ENCODE data around the gene FOXB1. TPM values are rescaled to one million over a fixed set of nuclear protein-coding genes. Genes with fewer than 3 reads are reported as not detected.

FOXB1 gene
- under 1 TPM in 1 of 2 donors, not detected in 1; 0.10 TPM for total RNA-seq

- Mint-ChIP-seq H3K27ac (no peak within 1 kb of the TSS), H3K4me1 (ENCODE audit: low read depth in 2 of 2) (peaks cover 37 to 39% of the 10 kb centered on the region in 2 donors), H3K4me3 (peak within 1 kb of the TSS; percentile 93), H3K9me3 (no peaks in the 10 kb centered on the region), H3K36me3 (peaks cover 14% of the 10 kb centered on the region), H3K27me3 (peaks cover 62 to 76% of the 10 kb centered on the region in 2 donors)
- peak; percentile 38 to 42 for ATAC-seq
- DNase-seq (ENCODE audit: low spot score), result no peak
These were observed at the start of gene FOXB1 for GRCh38 chr15:60004009-60004845. Gene FOXB1 (plus strand): TSS chr15:60004311. CDS start chr15:60004964, 653 bp downstream.

GRCh38 chr15:59958288-59958687 is 45.8 kb upstream of the FOXB1 start:
- no peak overlapping the region for H3K27ac Mint-ChIP-seq
- no peak for ATAC-seq
- no peak overlapping the region for H3K4me3 Mint-ChIP-seq
- H3K36me3 Mint-ChIP-seq, result peaks cover 26% of the 10 kb centered on the region
- H3K4me1 Mint-ChIP-seq (ENCODE audit: low read depth in 2 of 2), result no peaks in the 10 kb centered on the region
- peaks cover 16 to 35% of the 10 kb centered on the region in 2 donors for H3K27me3 Mint-ChIP-seq
- no peak for DNase-seq (ENCODE audit: low spot score)
- peaks cover 11% of the 10 kb centered on the region for H3K9me3 Mint-ChIP-seq

GRCh38 chr15:59960318-59960717 is 43.8 kb upstream of the FOXB1 start:
- peaks cover 19 to 32% of the 10 kb centered on the region in 2 donors for H3K27me3 Mint-ChIP-seq
- H3K27ac Mint-ChIP-seq, result no peak overlapping the region
- peaks cover 11% of the 10 kb centered on the region for H3K9me3 Mint-ChIP-seq
- DNase-seq (ENCODE audit: low spot score), result no peak
- no peaks in the 10 kb centered on the region for H3K4me1 Mint-ChIP-seq (ENCODE audit: low read depth in 2 of 2)
- peaks cover 30% of the 10 kb centered on the region for H3K36me3 Mint-ChIP-seq
- ATAC-seq, result no peak
- H3K4me3 Mint-ChIP-seq, result no peak overlapping the region

- Mint-ChIP-seq H3K36me3 (peaks cover 26% of the 10 kb centered on the region), H3K27me3 (peaks cover 20 to 27% of the 10 kb centered on the region in 2 donors), H3K4me1 (ENCODE audit: low read depth in 2 of 2) (no peaks in the 10 kb centered on the region), H3K9me3 (peaks cover 11% of the 10 kb centered on the region), H3K4me3 (no peak overlapping the region), H3K27ac (no peak overlapping the region)
- DNase-seq (ENCODE audit: low spot score), result no peak
- no peak for ATAC-seq
These were observed 40.8 kb upstream of the FOXB1 start for GRCh38 chr15:59963322-59963721.

- ATAC-seq (no peak), DNase-seq (ENCODE audit: low spot score) (no peak)
- H3K4me1 Mint-ChIP-seq (ENCODE audit: low read depth in 2 of 2), result no peaks in the 10 kb centered on the region
- H3K27ac Mint-ChIP-seq, result no peak overlapping the region
- peaks cover 26% of the 10 kb centered on the region for H3K36me3 Mint-ChIP-seq
- peaks cover 11% of the 10 kb centered on the region for H3K9me3 Mint-ChIP-seq
- H3K27me3 Mint-ChIP-seq, result peaks cover 23 to 33% of the 10 kb centered on the region in 2 donors
- no peak overlapping the region for H3K4me3 Mint-ChIP-seq
These were observed 40.2 kb upstream of the FOXB1 start for GRCh38 chr15:59963925-59964324.

- no peak overlapping the region for H3K27ac Mint-ChIP-seq
- H3K4me1 Mint-ChIP-seq (ENCODE audit: low read depth in 2 of 2), result no peaks in the 10 kb centered on the region
- no peak overlapping the region for H3K4me3 Mint-ChIP-seq
- ATAC-seq, result no peak
- peaks cover 3% of the 10 kb centered on the region for H3K9me3 Mint-ChIP-seq
- no peak for DNase-seq (ENCODE audit: low spot score)
- peaks cover 14% of the 10 kb centered on the region for H3K36me3 Mint-ChIP-seq
- H3K27me3 Mint-ChIP-seq, result peaks cover 18 to 39% of the 10 kb centered on the region in 2 donors
These were observed 38.4 kb upstream of the FOXB1 start for GRCh38 chr15:59965741-59966140.

GRCh38 chr15:59966262-59966661 is 37.8 kb upstream of the FOXB1 start:
- H3K4me1 Mint-ChIP-seq (ENCODE audit: low read depth in 2 of 2), result no peaks in the 10 kb centered on the region
- no peak overlapping the region for H3K27ac Mint-ChIP-seq
- peaks cover 18 to 39% of the 10 kb centered on the region in 2 donors for H3K27me3 Mint-ChIP-seq

GRCh38 chr15:59968314-59968713 is 35.8 kb upstream of the FOXB1 start:
- H3K4me3 Mint-ChIP-seq, result no peak overlapping the region
- no peak overlapping the region for H3K27ac Mint-ChIP-seq
- DNase-seq (ENCODE audit: low spot score) (no peak), ATAC-seq (no peak)
- H3K27me3 Mint-ChIP-seq, result peaks cover 26 to 47% of the 10 kb centered on the region in 2 donors
- no peaks in the 10 kb centered on the region for H3K9me3 Mint-ChIP-seq
- H3K4me1 Mint-ChIP-seq (ENCODE audit: low read depth in 2 of 2), result no peaks in the 10 kb centered on the region
- peaks cover 4% of the 10 kb centered on the region for H3K36me3 Mint-ChIP-seq

More at GRCh38 chr15:59966262-59966661, 37.8 kb upstream of the FOXB1 start:
- no peak overlapping the region for H3K4me3 Mint-ChIP-seq
- no peaks in the 10 kb centered on the region for H3K9me3 Mint-ChIP-seq
- H3K36me3 Mint-ChIP-seq, result peaks cover 9% of the 10 kb centered on the region
- ATAC-seq (no peak), DNase-seq (ENCODE audit: low spot score) (no peak)

- Mint-ChIP-seq H3K9me3 (no peaks in the 10 kb centered on the region), H3K27me3 (peaks cover 22 to 34% of the 10 kb centered on the region in 2 donors), H3K36me3 (no peaks in the 10 kb centered on the region), H3K27ac (no peak overlapping the region), H3K4me1 (ENCODE audit: low read depth in 2 of 2) (peaks cover 20 to 24% of the 10 kb centered on the region in 2 donors), H3K4me3 (no peak overlapping the region)
- no peak for ATAC-seq
- DNase-seq (ENCODE audit: low spot score), result no peak
These were observed 31.9 kb upstream of the FOXB1 start for GRCh38 chr15:59972241-59972640.

- DNase-seq (ENCODE audit: low spot score) (peak; percentile 78), ATAC-seq (peak; percentile 98 to 100)
- Mint-ChIP-seq H3K27me3 (peaks cover 8 to 9% of the 10 kb centered on the region in 2 donors), H3K9me3 (no peaks in the 10 kb centered on the region), H3K36me3 (peaks cover under 1% of the 10 kb centered on the region), H3K4me1 (ENCODE audit: low read depth in 2 of 2) (peaks cover 22 to 24% of the 10 kb centered on the region in 2 donors), H3K27ac (peak overlapping the region; percentile 39 to 42), H3K4me3 (peak overlapping the region; percentile 75)
These were observed 27.4 kb upstream of the FOXB1 start for GRCh38 chr15:59976480-59977271.

GRCh38 chr15:59991834-59992233 is 12.3 kb upstream of the FOXB1 start:
- no peak overlapping the region for H3K27ac Mint-ChIP-seq
- H3K36me3 Mint-ChIP-seq, result no peaks in the 10 kb centered on the region
- no peaks in the 10 kb centered on the region for H3K9me3 Mint-ChIP-seq
- peaks cover 39 to 74% of the 10 kb centered on the region in 2 donors for H3K27me3 Mint-ChIP-seq
- DNase-seq (ENCODE audit: low spot score) (no peak), ATAC-seq (no peak)
- peaks cover 0 to 14% of the 10 kb centered on the region in 2 donors for H3K4me1 Mint-ChIP-seq (ENCODE audit: low read depth in 2 of 2)
- no peak overlapping the region for H3K4me3 Mint-ChIP-seq

- Mint-ChIP-seq H3K9me3 (no peaks in the 10 kb centered on the region), H3K36me3 (no peaks in the 10 kb centered on the region)
These were observed 10.9 kb upstream of the FOXB1 start for GRCh38 chr15:59993041-59993750.

GRCh38 chr15:59993950-59994401 is 10.1 kb upstream of the FOXB1 start:
- no peak for ATAC-seq
- Mint-ChIP-seq H3K4me1 (ENCODE audit: low read depth in 2 of 2) (peaks cover 0 to 22% of the 10 kb centered on the region in 2 donors), H3K4me3 (no peak overlapping the region), H3K27ac (no peak overlapping the region), H3K27me3 (peaks cover 50 to 82% of the 10 kb centered on the region in 2 donors), H3K36me3 (no peaks in the 10 kb centered on the region), H3K9me3 (no peaks in the 10 kb centered on the region)
- no peak for DNase-seq (ENCODE audit: low spot score)

More at GRCh38 chr15:59993041-59993750, 10.9 kb upstream of the FOXB1 start:
- H3K4me3 Mint-ChIP-seq, result no peak overlapping the region
- peaks cover 47 to 77% of the 10 kb centered on the region in 2 donors for H3K27me3 Mint-ChIP-seq
- DNase-seq (ENCODE audit: low spot score) (no peak), ATAC-seq (no peak)
- peaks cover 0 to 19% of the 10 kb centered on the region in 2 donors for H3K4me1 Mint-ChIP-seq (ENCODE audit: low read depth in 2 of 2)
- H3K27ac Mint-ChIP-seq, result no peak overlapping the region

Measured in natural killer cell treated with Interleukin-12 subunit alpha and Interleukin-12 subunit beta and Interleukin-15 and Interleukin-18, amount 100 ng/mL, for 72 hours (primary cell).